ENCODE results near the gene RAB11FIP4.

RAB11FIP4 gene

DNA sequence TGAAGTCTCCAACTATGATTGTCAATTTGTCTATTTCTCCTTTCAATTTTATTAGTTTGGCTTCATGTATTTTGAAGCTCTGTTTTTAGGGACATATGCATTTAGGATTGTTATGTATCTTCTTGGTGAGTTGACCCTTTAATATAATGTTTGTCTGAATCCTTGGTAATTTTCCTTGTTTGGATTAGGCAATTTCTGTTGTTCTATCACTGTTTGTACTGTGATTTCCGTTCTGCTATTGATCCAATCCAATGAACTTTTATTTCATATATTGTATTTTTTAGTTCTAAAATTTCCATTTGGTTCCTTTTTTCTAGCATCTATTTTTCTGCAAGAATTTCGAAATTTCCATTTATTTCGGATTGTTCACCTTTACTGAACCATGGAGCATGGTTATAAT, 31.0 kb downstream of the RAB11FIP4 start:
- no peaks in the 10 kb centered on the region for H3K9me3 ChIP-seq (ENCODE audit: control insufficient read depth, low read length)
- no peak overlapping the region for H2AFZ ChIP-seq
- H3K36me3 ChIP-seq (ENCODE audit: control insufficient read depth, insufficient read depth, low read length) = no peaks in the 10 kb centered on the region
- H3K27me3 ChIP-seq (ENCODE audit: control insufficient read depth, insufficient read depth, low read length) = no peaks in the 10 kb centered on the region
- no peak overlapping the region for H3K4me3 ChIP-seq (ENCODE audit: low read depth, low read length)
- no peak overlapping the region for H3K4me2 ChIP-seq (ENCODE audit: low read length)
- no peak overlapping the region for H3K9ac ChIP-seq
- H3K27ac ChIP-seq = no peak overlapping the region
- H3K4me1 ChIP-seq = peaks cover 7% of the 10 kb centered on the region
- TF ChIP-seq, protein P1, sequence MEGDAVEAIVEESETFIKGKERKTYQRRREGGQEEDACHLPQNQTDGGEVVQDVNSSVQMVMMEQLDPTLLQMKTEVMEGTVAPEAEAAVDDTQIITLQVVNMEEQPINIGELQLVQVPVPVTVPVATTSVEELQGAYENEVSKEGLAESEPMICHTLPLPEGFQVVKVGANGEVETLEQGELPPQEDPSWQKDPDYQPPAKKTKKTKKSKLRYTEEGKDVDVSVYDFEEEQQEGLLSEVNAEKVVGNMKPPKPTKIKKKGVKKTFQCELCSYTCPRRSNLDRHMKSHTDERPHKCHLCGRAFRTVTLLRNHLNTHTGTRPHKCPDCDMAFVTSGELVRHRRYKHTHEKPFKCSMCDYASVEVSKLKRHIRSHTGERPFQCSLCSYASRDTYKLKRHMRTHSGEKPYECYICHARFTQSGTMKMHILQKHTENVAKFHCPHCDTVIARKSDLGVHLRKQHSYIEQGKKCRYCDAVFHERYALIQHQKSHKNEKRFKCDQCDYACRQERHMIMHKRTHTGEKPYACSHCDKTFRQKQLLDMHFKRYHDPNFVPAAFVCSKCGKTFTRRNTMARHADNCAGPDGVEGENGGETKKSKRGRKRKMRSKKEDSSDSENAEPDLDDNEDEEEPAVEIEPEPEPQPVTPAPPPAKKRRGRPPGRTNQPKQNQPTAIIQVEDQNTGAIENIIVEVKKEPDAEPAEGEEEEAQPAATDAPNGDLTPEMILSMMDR (IDR thresholded peaks at IDR 0.05) = no peak
- peaks cover 16% of the 10 kb centered on the region for H3K79me2 ChIP-seq

DNA sequence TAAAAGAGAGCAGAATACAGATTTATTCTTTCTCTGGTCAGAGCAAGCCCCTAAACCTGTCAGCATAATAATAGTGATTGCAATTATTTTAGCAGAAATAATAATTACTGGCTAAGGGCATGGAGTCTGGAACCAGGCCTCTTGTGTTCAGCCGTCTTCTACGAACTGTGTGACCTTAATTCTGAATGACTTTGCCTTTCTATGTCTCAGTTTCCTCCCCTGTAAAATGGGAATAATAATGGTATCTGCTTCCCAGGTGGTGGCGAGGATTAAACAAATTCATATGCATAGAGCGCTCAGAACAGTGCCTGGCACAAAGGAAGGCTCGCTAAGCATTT, 33.4 kb downstream of the RAB11FIP4 start:
- Histone ChIP-seq H3K9ac (no peak overlapping the region), H3K4me1 (peaks cover 7% of the 10 kb centered on the region), H3K4me2 (ENCODE audit: low read length) (no peak overlapping the region), H3K27me3 (ENCODE audit: control insufficient read depth, insufficient read depth, low read length) (no peaks in the 10 kb centered on the region), H3K9me3 (ENCODE audit: control insufficient read depth, low read length) (no peaks in the 10 kb centered on the region), H3K27ac (no peak overlapping the region), H3K79me2 (peaks cover 15% of the 10 kb centered on the region), H3K4me3 (ENCODE audit: low read depth, low read length) (no peak overlapping the region), H2AFZ (peak overlapping the region; percentile 21), H3K36me3 (ENCODE audit: control insufficient read depth, insufficient read depth, low read length) (no peaks in the 10 kb centered on the region)
- TF ChIP-seq, protein P1 (IDR thresholded peaks at IDR 0.05) = no peak

DNA sequence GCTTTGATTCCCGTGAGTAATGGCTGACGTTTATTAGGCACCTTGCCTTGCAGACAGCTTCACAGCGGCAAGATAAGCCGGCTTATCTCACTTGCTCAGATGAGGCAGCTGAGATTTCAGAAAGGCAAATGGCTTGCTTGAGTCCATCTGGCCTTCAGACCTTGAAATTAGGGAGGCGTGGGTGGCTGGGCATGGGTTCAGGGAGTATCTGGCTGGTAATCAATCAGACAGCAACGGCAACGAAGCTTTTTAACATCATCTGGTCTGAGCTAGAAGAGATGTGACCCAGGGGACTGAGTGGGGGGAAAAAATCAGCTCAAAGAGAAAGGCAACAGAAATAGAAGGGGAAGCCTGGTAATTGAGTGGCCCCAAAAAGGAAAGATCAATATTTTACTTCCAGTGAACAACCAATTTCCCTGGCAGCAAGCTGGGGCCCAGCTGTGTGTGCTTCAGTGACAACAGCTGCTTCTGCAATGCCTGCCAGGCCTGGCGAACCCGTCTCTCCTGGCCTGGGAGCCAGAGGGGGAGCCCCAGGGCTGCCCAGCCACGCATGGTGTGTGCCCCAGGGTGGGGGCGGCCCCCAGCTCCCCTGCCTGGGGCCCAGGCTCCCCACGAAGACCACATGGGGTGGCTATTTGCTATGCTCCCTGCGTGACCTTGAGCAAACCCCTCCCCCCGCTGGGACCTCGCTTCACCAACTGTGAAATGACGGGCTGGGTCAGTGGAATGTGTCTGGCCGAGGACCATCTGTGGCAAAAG, 34.0 kb downstream of the RAB11FIP4 start:
- Histone ChIP-seq H3K27me3 (ENCODE audit: control insufficient read depth, insufficient read depth, low read length) (no peaks in the 10 kb centered on the region), H3K4me1 (peaks cover 7% of the 10 kb centered on the region), H3K9me3 (ENCODE audit: control insufficient read depth, low read length) (no peaks in the 10 kb centered on the region), H3K36me3 (ENCODE audit: control insufficient read depth, insufficient read depth, low read length) (no peaks in the 10 kb centered on the region), H3K9ac (no peak overlapping the region), H3K27ac (no peak overlapping the region), H3K4me3 (ENCODE audit: low read depth, low read length) (no peak overlapping the region), H3K4me2 (ENCODE audit: low read length) (no peak overlapping the region), H3K79me2 (peaks cover 15% of the 10 kb centered on the region), H2AFZ (peak overlapping the region; percentile 21)
- TF ChIP-seq, protein P1 (IDR thresholded peaks at IDR 0.05) = no peak

DNA sequence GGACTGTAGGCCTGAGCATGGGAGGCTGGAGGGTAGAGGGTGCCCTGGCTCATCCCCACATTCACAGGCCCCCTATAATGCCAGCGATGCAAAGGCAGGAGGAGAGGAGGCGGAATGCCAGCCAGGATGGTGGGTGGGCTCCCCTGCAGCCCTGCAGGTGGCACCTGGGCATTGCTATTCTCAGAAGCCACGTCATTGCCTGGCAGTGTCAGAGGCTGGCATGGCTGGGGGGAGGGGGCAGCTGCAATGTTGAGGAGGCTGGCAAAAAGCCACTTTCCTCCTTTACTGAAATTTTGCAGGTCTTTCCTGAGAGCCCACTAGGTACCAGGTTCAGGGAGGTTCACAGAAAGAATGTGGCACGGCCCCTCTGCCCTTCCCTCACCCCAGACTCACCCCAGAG, 36.2 kb downstream of the RAB11FIP4 start:
- Histone ChIP-seq H3K9ac (no peak overlapping the region), H3K9me3 (ENCODE audit: control insufficient read depth, low read length) (no peaks in the 10 kb centered on the region), H3K27ac (no peak overlapping the region), H3K4me2 (ENCODE audit: low read length) (no peak overlapping the region), H3K79me2 (peaks cover 6% of the 10 kb centered on the region), H3K27me3 (ENCODE audit: control insufficient read depth, insufficient read depth, low read length) (no peaks in the 10 kb centered on the region), H3K36me3 (ENCODE audit: control insufficient read depth, insufficient read depth, low read length) (no peaks in the 10 kb centered on the region), H2AFZ (no peak overlapping the region), H3K4me1 (peaks cover 7% of the 10 kb centered on the region), H3K4me3 (ENCODE audit: low read depth, low read length) (no peak overlapping the region)
- TF ChIP-seq, protein P1 (IDR thresholded peaks at IDR 0.05) = no peak

DNA sequence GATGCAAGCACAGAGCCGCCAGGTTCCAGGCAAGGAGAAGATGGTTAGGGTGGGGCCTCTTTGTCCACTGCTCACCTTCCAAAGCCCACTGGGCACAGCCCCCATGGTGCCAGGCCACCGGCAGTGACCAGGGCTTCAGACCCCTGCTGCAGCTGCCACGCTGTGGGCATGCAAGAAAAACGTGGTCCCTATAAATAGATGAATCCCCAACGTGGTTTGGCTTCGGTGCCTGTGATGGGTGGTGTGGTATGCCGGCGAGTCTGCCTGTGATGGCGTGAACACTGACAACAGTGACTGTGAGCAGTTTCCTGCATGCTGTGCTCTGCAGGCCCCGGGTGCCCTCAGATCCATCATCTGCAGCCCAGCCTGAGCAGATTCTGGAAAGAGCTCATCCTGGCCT, 36.6 kb downstream of the RAB11FIP4 start:
- TF ChIP-seq, protein P1 (IDR thresholded peaks at IDR 0.05) = no peak
- H3K36me3 ChIP-seq (ENCODE audit: control insufficient read depth, insufficient read depth, low read length) = no peaks in the 10 kb centered on the region
- no peak overlapping the region for H3K9ac ChIP-seq
- H3K79me2 ChIP-seq = peaks cover 6% of the 10 kb centered on the region
- H3K27me3 ChIP-seq (ENCODE audit: control insufficient read depth, insufficient read depth, low read length) = no peaks in the 10 kb centered on the region
- H2AFZ ChIP-seq = no peak overlapping the region
- H3K4me1 ChIP-seq = peaks cover 7% of the 10 kb centered on the region
- H3K4me3 ChIP-seq (ENCODE audit: low read depth, low read length) = no peak overlapping the region
- no peaks in the 10 kb centered on the region for H3K9me3 ChIP-seq (ENCODE audit: control insufficient read depth, low read length)
- no peak overlapping the region for H3K4me2 ChIP-seq (ENCODE audit: low read length)
- no peak overlapping the region for H3K27ac ChIP-seq
